T-helper 1 cell treated with Interleukin-12 subunit alpha and Interleukin-12 subunit beta and Interleukin-4 antibody, amounts not matched to agents 30 ng/mL and 1 ng/mL, for 36 hours (primary cell): Measurements from ENCODE around the gene SH3BGRL3. TPM values are rescaled to one million over a fixed set of nuclear protein-coding genes. Genes with fewer than 3 reads are reported as not detected.
"Not testable (repeated sequence)": the region's sequence is repeated elsewhere in the genome, so short reads cannot be mapped to it uniquely, and the experiment has no call there.

Source experiments
- intact Hi-C: fragments of 100-400 bp; cut with micrococcal nuclease; formaldehyde crosslinking; loops from one replicate; pipeline ENCODE4 v1.15.1; 2024
- total RNA-seq: library from RNA; stranded (reverse); gene quantifications from 2 replicates; pipeline ENCODE4 v1.2.3, GENCODE V29; 2022

SH3BGRL3 gene
- total RNA-seq, 1 donor from 2014 or later, result 739 TPM

DNA sequence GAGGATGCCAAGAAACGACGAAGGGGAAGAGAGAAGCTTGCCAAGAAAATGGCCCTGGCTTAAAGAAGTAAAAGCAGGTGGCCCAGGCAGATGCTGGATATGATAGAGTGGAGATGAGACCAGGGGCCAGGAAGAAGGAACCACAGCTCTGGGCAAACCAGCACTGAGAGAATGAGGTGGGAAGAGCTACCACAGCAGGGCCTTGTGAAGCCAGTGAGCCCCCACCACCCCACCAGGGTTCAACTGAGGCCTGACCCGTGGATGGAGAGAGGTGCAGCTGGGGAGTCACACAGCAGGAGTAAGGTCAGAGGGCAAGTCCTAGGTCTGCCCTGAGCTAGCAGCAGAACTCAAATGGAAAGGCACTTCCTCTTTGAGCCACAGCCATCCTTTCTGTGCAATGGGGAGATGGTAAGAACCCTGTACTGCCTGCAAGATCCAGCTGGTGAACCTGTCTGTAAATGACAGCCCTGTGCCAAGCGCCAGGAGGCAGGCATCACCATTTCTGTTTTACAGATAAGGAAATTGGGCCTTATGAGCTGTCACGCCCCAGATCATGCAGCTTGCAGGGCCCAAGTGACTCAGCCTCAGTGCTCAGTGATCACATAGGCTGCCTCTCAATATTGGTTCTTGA is 8.5 kb downstream of the SH3BGRL3 start:
- intact Hi-C loops, result loop anchor here (1.0 to 10.0 kb wide), 3 partner anchors 103 to 406 kb away; partner anchors contain the start of gene ARID1A

DNA sequence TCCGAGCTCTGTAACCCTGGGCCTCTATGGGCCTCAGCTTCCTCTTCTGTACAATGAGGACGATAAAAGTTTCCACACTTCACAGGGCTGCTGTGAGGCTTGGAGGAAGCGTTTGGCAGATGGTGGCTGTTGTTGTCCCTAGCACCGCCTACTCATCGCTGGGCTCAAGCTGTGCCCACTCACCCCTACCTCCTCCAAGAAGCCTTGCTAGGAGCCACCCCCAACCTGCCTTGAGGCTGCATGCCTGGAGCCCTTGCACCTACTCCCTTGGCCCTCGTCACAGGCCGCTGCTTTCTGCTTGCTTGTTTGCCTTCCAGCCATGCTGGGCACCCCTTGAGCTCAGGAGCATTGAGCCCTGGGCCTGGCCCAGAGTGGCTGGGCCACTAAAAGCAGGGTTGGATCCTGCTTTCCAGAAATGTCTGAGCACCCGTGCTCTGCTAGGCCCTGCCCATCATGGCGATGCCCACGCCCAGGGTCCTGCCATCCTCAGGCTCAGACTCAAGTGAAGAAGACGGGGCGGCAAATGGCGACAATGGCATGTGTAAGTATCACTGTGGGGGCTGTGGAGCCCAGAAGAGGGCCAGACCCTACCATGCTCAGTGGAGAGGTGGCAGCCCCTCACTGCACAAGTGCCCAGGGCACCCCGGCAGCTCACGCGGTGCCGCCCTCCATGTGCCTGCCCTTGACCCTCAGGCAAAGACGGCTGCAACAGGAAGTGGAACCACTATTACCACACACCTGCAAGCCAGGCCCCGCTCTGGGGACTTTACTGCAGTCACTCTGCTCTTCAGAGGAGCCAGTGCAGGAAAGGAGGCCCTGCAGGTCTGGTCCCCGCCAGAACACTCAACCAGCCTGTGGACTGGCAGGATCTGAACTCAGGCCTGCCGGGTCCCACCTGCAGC is 9.5 kb downstream of the SH3BGRL3 start:
- intact Hi-C loops, result loop anchor here (10.0 kb wide), 2 partner anchors 255 to 405 kb away; partner anchors contain the start of gene ARID1A

DNA sequence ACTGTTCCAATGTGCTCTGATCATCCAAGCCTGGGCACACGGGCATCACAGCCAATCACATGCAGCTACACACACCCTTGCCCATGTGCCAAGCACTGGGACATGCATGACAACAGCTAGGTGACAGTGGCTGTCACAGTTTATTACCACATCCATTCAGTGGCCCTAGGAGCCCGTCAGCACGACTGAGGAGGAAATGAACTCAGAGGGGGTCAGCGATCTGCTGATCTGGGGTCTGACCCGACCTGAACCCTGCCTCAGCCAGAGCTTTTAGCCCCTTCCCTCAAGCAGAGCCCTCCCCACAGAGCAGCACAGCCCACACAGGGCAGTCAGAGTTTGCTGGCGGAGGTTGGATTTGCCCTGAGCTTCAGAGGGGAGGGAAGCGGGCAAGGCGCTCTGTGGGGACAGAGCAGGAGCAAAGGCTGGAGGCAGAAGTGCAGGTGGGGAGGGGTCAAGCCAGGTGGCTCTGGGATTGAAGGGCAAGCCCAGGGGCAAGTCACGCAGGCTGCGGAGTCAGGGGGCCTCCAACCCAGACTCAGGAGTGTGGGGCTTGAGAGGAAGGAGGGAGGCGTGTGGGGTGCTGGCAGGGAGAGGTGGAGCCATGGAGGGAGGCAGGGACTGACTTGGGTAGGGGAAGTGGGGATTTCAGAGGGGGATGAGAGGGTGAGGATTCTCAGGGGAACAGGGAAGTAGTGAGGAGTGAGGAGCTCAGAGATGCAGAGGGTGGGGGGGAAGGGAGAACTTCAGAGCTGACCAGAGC is 10.4 kb downstream of the SH3BGRL3 start:
- intact Hi-C loops, result no loop called here

DNA sequence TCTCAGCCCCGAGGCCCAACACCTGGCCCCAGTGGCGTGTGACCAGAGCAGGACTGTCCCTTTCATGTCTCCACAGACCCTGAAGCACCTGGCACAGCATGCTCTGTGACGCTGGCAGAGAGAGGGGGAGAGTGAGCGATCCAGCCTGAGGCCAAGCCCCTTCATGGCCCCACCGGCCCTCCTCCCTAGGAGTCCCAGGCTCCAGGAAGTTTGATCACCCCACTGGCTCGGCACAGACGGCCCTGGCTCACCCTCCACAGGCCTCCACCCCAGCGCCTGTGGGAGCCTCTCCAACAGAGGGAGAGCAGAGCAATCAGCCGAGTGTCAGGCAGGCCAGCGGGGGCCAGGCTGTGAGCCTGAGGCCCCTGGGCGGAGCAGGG is 11.0 kb downstream of the SH3BGRL3 start:
- intact Hi-C loops, result no loop called here

DNA sequence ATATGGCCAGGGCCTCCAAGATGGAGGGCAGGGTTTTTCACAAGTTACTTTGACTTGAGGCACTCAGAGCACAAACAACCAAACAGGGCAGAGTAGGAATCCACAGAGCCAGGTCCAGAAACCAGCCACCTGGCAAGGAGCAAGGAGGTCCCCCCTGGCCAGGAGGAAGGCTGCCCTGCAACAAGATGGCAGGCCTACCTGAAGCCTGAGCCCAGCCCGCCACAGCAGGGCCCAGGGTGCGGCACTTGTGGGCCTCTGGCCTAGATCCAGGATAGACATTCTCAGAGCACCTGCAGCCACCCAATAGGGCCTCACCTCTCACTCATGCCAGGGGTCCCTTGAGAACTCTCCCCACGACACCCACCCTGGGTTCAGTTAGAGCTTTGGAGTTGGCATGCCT is 11.5 kb downstream of the SH3BGRL3 start:
- intact Hi-C loops, result no loop called here

DNA sequence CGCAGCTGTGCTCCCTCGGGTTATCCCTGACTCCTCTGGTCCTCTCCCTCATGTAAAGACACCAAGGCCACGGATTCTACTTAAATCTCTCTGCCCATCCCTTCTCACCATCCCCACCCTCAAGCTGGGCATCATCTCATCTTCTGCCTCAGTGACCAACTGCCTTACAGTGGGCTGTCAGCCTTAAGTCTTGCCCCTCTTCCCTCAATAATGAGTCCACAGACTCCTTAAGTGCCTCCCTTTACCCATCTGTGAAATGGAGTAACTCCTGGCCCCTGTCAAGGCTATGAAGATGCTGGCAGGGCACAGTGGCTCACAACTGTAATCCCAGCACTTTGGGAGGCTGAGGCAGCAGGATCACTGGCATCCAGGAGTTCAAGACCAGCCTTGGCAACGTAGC is 12.1 kb downstream of the SH3BGRL3 start:
- intact Hi-C loops, result no loop called here

DNA sequence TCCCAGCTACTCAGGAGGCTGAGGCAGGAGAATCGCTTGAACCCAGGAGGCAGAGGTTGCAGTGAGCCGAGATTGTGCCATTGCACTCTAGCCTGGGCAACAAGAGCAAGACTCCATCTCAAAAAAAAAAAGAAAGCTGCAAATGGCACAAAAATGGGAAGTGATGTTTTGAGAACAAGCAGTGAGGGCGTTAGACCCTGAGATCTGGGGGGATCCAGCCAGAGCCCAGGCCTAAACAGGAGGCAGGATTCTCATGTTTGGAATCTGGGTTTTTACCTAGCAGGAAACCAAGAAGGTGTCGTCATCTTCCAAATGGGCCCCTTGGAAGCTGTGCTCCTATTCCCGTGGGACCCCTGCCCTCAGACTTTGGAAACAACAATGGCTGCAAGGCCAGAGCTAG is 12.8 kb downstream of the SH3BGRL3 start:
- intact Hi-C loops, result not testable (repeated sequence)

DNA sequence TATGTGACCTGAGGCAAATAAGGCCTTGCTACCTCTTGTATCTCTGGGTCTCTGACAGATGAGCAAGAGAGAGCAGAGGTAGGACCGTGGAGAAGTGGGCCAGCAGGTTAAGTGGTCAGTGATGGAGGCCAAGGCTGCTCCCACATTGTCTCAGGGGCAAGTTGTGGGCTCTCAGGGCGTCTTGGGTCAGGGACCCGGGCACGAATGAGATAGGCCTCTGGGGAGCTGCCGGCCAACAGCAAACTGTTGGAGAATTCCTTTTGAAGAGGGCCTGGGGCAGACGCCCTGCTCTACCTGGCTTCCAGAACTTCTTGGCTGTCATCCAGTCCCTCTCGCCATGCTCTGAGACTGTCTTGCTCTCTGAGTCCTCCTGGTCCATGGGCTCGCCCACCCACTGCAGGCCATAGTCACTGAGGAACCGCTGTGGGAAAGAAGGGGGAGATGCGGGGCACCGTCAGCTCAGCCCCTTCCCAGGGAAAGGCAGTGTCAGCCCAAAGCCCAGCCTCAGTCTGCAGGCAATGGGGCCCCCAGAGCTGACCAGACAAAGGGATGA is 14.1 kb downstream of the SH3BGRL3 start:
- intact Hi-C loops, result no loop called here

DNA sequence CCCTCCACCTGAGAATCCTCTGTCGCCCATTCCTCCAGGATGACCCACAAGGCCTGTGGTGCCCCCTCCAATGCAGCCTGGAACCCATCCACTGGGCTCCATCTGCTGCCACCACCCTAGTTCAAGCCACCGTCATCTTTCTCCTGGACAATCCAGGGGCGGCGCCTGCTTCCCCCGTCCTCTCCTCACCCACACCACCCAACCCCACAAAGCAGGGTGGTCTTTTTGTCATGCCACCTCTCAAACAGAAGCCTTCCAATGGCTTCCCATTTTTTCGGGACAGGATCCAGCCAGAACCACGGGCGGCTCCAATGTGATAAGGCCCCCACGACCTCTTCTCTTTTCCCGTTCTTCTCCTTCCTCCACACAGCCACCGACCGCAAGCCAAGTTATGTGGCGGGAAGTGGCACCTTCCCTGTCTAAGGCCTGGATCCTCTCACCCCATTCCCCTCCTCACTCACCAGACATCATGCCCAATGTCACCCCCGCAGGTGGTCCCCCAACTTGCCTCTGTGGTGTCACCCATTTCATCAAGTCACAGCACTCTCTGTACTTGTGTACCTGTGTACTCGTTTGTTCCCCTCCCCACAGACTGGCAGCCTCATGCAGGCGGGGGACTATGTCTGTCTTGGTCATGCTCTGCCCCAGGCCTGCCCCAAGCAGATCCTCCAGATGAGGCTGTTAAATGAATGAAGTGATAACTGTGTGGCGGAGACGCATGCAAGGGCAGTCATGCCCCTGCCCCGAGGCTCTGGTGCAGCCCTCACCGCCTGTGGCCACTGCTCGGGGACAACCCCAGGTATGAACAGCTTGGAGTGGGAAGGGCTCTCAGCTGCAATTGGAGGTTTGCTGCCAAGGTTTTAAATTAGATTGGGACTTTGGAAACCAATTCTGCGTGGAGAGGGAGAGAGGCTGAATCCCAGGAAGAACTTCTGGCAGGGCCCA is 15.6 kb downstream of the SH3BGRL3 start:
- intact Hi-C loops, result no loop called here

DNA sequence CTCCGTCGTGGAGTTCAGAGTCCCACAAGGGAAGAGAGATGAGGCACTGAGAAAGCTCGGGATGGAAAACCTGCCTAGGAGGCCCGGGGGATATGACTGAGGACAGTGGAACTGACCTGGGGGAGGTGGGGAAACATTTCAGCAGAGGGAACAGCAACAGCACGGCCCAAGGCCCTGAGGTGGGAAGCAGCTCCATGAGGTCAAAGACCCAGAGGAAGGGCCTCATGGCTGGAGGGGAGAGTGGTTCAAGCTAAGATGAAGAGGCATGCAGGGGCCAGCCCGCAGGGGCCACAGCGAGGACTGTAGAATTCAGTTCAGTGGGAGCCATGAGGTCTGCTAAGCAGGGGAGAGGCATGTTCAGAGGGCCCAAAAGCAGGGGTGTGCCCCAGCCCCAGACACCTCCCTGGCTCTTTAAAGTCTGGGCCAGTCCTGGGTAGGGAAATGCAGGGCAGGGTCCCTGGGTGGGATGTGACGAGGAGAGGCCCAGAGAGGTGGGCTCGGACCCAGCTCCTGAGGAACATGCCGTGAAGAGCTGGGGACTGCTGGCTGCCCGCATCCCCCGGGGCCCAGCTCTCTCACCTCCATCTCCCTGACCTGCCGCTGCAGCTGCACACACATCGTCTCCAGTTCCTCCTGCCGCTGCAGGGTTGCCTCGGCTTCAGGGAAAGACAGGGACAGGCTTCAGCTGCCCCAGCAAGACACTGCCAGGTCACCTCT is 16.6 kb downstream of the SH3BGRL3 start:
- intact Hi-C loops, result no loop called here

DNA sequence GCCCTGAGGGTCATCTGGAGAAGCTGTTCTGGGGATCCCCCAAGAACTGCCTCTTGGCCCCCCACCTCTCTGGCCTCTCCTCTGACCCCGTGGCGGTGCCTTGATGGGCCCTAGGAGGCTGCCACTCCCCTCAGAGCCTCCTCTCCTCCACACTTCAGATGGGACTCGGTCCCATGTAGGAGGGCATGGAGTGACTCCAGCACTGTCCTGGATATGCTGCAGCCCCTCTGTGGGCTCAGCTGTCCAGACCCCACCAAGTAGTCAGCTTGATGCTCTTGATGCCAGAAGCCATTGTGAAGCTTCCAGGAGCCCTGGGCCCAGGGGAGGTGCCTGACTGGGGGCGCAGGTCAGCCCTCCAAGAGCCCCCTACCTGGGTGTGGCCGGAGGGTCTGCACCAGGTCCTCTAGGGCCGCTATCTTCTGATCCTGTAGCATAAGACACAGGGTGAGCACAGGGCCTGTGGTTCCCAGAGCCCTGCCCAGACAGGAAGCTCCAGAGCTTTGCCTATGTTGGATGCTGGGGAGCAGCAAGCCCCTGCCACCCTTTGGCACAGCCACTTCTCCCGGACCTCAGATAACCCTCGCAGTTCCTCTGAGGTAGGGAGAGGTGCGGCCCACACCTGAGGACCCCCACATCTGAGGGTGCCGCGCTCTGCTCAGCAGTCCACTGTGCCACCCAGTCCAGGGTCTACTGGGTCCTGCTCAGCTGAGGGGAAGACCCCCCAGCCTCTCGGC is 17.3 kb downstream of the SH3BGRL3 start:
- intact Hi-C loops, result no loop called here

DNA sequence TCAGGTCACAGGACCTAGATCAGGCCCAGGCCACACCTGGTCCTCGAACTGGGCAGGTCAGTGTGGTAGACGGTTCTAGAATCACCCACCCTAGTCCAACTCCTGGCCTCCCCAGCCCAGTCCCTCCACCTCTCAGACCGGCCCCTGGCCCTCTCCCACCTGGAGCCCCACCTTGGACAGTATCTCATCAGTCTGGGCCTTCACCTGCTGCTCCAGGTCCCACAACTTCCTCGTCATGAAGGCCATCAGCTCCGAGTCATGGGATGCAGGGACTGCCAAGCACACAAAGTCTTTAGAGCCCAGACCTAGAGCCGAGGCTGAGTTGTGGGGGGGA is 17.9 kb downstream of the SH3BGRL3 start:
- intact Hi-C loops, result no loop called here

DNA sequence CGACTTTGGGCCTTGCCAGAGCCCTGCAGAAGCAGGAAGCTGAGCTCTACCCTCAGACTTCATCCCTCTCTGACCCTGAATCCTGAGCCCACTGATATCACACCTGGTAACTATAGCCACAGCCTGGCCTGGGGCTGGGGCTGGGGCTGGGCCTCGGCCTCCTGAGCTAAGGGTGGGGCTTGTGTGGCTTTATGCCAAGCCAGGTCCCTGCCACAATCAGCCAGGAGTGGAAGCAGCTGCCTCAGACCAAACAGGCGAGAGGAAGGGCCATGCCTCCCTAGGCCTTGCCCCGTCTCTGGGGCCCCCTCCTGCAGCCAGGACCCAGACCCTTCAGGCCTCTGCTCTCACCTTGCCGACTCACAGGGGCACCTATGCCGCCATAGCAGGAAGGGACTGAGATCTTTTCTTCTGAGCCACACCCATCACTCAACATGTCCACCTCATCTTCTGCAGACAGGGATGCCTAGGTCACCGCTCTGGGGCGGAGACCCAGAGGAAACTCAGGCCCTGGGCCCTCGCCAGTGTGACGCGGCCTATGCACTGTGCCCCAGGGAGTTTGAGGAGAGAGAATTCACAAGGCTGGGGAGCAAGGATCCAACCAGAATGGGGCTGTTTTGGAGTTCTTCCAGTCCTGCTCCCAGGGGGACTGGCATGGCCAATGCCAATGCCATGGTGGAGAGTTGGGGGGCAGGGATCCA is 20.8 kb downstream of the SH3BGRL3 start:
- intact Hi-C loops, result no loop called here

DNA sequence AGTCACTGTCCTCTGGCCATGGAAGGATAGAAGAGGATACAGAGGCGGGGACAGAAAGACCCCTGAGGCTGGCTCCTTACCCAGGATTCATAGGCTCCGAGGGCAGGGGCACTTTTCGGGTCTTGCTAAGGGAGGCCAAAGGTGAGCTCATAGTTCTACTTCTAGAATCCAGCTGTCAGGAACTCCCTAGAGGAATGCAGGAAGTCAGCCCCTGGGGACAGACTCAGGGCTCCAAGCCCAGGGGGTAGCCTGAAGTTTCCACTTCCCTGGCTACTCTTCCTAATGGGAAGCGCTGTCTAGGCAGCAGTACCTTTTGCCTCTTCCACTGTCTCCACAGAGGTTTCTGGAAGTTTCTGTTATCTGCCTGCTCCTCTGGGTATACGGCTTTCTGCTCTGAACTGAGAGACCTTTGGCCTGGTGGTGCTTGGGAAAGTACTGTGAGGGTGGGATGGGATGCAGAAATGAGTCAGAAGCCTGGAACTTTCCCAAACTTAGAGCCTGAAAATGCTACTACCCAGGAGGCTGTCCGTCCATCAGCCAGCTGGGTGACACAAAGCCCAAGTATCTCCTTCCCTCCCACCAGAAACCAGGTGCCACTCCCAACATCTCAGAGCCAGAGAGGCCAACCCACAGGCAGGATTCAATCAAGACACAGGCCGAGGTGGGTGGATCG is 23.0 kb downstream of the SH3BGRL3 start:
- intact Hi-C loops, result no loop called here

DNA sequence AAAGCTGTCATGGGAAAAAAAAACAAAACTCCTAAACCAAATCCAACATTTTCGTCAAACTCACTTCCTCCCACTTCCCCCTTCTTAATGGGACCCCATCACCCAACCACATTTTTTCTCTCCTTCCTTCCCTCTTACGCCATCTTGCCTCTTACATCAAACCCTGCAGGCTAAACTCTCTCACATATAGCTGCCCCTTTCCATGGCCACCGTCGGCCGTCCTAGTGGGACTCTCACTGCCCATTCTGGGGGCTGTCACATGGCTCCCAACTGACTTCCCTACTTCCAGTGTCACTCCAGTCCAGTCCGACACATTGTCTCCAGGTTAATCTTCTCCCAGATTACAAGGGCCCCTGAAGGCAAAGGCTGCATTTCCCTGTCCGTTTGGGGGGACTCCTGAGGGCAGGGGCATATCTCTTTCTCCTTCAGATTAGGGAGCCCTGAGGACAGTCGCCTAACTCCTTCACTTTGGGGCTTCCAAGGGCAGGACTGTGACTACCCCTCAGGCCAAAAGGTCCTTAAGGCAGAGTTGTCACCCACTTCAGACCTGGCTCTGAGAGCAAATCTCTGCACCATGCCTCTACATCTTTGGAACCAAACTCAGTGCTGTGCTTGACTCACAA is 25.9 kb downstream of the SH3BGRL3 start:
- intact Hi-C loops, result loop anchor here (1.0 to 5.0 kb wide), 6 partner anchors 26 to 392 kb away; partner anchors contain the start of genes ARID1A, CEP85, DHDDS and PDIK1L

DNA sequence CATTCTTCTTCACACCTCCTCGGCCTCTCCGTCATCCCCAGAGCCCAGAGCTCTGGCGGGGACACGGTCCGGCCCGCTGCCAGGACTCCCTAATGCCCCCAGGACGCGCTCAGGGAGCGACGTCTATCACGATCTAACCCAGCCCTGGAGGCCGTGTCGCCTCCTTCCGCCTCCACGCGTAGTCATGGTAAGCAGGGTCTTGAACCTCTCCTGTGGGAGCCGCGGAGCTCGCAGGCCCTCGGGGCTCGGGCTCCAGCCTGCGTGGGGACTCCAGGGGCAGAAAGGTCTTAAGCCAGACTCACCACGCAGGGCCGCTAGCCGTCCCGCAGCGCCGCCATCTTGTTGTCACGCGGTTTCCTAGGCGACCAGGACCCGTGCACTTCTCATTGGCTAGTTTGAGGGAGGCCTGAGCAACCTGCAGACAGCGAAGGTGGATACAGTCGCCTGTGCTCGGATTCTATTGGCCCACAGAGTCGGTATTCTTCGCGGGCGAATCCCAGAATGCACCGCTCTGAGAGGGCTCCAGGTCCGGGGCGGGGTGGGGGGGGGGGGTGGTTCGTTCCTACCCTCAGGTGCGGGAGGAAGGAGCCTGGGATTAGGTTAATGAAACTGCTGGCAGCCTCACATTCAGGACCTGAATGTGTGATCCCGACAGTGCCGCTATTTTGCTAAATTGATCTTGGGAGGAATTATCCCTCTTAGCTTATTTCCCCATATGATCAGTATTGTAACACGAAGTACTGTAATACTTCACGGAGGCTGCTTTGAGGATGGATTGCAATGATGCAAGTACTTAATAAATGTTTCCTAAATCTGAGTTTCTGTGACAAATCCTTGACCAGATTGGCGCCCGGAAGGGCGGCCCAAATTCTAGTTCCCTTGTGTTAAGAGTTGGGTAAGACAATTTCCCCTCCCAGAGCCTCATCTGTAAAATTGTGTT is 26.7 kb downstream of the SH3BGRL3 start, which contains the start of gene UBXN11:
Gene UBXN11 (minus strand): TSS at position 347 of the 940 bp plus-strand sequence. CDS start 3,753 bp downstream, outside the sequence.
- intact Hi-C loops, result loop anchor here (1.0 to 5.0 kb wide), 9 partner anchors 11 to 391 kb away; partner anchors contain the start of genes ARID1A, CD52, CEP85 and DHDDS
